ENCODE measurements around the gene PLPPR1. TPM values are rescaled to one million over a fixed set of nuclear protein-coding genes. Genes with fewer than 3 reads are reported as not detected.

PLPPR1 gene
- total and polyA plus RNA-seq, 2 donors (not counting 3 experiments of a cell fraction or from before 2014, with no cell fraction given): 0.18 to 0.50 TPM

DNA sequence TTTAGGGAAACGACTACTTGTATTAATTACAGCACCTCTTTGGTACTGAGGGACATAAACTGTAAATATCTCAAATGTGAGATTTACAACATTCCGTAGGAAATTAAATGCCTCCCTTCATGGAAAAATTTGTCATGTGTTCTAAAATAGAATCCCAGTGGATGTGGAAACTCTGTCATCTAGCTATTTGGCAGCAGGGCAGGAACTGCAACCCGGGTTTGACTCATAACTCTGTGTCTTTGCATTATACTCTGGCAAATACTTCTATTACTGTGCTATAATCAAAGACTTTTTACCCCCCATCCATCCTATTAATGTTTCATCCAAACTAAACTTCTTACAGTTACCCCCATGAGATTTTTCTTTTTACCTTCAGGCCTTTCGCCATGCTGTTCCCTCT is 6.6 kb downstream of the PLPPR1 start:
- no peaks in the 10 kb centered on the region for H4K20me1 ChIP-seq (replicated peaks; ENCODE audit: control insufficient read depth, extremely low read depth, insufficient read depth, low read length)
- H3K9me1 ChIP-seq (replicated peaks; ENCODE audit: control insufficient read depth, extremely low read depth, insufficient read depth, low read length): no peaks in the 10 kb centered on the region
- dilution Hi-C loops (cut with MboI; ENCODE audit: extremely low pct_ligation_motif_present, low sequenced_read_pairs) (no loop called here), intact Hi-C loops (cut with micrococcal nuclease) (no loop called here)
- H3K4me3 ChIP-seq (replicated peaks in 1 of 3; ENCODE audit: insufficient read depth in 1 of 3, low read depth in 1 of 3, low read length in 3 of 3): no peak overlapping the region
- H3K27me3 ChIP-seq (ENCODE audit: control insufficient read depth in 2 of 2, insufficient read depth in 2 of 2, low read length in 2 of 2): peaks cover 13 to 19% of the 10 kb centered on the region in 2 experiments
- no peaks in the 10 kb centered on the region for H3K36me3 ChIP-seq (ENCODE audit: control insufficient read depth in 2 of 2, extremely low read depth in 1 of 2, insufficient read depth in 2 of 2, low read length in 2 of 2)
- no peak overlapping the region for H3K9ac ChIP-seq (replicated peaks; ENCODE audit: extremely low read depth, insufficient read depth, low read length)
- H3K9me3 ChIP-seq (replicated peaks; ENCODE audit: control insufficient read depth, insufficient read depth, low read length): no peaks in the 10 kb centered on the region
- no peaks in the 10 kb centered on the region for H3K4me1 ChIP-seq (ENCODE audit: control insufficient read depth, extremely low read depth, insufficient read depth, low read length)
- ChIA-PET CTCF (no interaction called here), POLR2A (no interaction called here)
- no peak overlapping the region for H3K27ac ChIP-seq (ENCODE audit: insufficient read depth, low read depth, low read length)
- TF ChIP-seq POLR2A (IDR thresholded peaks at IDR 0.05; ENCODE audit: low read depth, low read length) (no peak), MYC (IDR thresholded peaks at IDR 0.05; ENCODE audit: low read depth, low read length) (no peak), FOS (IDR thresholded peaks at IDR 0.05; ENCODE audit: borderline replicate concordance, insufficient read depth, low read length) (no peak), JUN (IDR thresholded peaks at IDR 0.05; ENCODE audit: borderline replicate concordance, insufficient read depth, insufficient read length, low read depth) (no peak), EZH2 (IDR thresholded peaks at IDR 0.05; ENCODE audit: borderline replicate concordance, low read depth, low read length, severe bottlenecking) (no peak), POLR2AphosphoS5 (IDR thresholded peaks at IDR 0.05; ENCODE audit: insufficient read depth, low read depth, low read length) (no peak), GATA2 (IDR thresholded peaks at IDR 0.05; ENCODE audit: insufficient read depth, insufficient read length, low read depth, low read length) (no peak)
- TF ChIP-seq, protein P1, sequence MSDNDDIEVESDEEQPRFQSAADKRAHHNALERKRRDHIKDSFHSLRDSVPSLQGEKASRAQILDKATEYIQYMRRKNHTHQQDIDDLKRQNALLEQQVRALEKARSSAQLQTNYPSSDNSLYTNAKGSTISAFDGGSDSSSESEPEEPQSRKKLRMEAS (IDR thresholded peaks at IDR 0.05; ENCODE audit: insufficient read depth, insufficient read length): no peak
- TF ChIP-seq, protein P2, sequence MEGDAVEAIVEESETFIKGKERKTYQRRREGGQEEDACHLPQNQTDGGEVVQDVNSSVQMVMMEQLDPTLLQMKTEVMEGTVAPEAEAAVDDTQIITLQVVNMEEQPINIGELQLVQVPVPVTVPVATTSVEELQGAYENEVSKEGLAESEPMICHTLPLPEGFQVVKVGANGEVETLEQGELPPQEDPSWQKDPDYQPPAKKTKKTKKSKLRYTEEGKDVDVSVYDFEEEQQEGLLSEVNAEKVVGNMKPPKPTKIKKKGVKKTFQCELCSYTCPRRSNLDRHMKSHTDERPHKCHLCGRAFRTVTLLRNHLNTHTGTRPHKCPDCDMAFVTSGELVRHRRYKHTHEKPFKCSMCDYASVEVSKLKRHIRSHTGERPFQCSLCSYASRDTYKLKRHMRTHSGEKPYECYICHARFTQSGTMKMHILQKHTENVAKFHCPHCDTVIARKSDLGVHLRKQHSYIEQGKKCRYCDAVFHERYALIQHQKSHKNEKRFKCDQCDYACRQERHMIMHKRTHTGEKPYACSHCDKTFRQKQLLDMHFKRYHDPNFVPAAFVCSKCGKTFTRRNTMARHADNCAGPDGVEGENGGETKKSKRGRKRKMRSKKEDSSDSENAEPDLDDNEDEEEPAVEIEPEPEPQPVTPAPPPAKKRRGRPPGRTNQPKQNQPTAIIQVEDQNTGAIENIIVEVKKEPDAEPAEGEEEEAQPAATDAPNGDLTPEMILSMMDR (IDR thresholded peaks at IDR 0.05; ENCODE audit: extremely low read depth in 1 of 2, insufficient read depth in 1 of 2, low read depth in 1 of 2, low read length in 2 of 2): no peak
- no peak overlapping the region for H3K4me2 ChIP-seq (ENCODE audit: insufficient read depth, low read length)
- BruUV-seq (replicated peaks): no TSS peak
- DNase-seq (ENCODE audit: low read depth, low spot score): no peak
- H2AFZ ChIP-seq (ENCODE audit: low read depth, low read length): no peak overlapping the region
- no peak for FAIRE-seq
- H3K79me2 ChIP-seq (ENCODE audit: control insufficient read depth, insufficient read depth, low read length): no peaks in the 10 kb centered on the region
